H9 (cell line): ENCODE data around the gene VAMP2. TPM values are rescaled to one million over a fixed set of nuclear protein-coding genes. Genes with fewer than 3 reads are reported as not detected.

Source experiments
- DNase-seq: peaks from one replicate; pipeline ENCODE4 v3.0.0-alpha.2; 2017
- H2AFZ ChIP-seq: one replicate; pipeline ENCODE4 v1.6.1; 2013; ENCODE audit warnings: mild to moderate bottlenecking, low read length, control low read depth, moderate library complexity
- H2AK5ac ChIP-seq: 2 replicates; pipeline ENCODE4 v1.6.1; 2013; ENCODE audit warnings: low read length, control low read depth, mixed read lengths; ENCODE audit not compliant: insufficient read length
- H2BK120ac ChIP-seq: one replicate; pipeline ENCODE4 v1.6.1; 2013; ENCODE audit warnings: low read depth, mild to moderate bottlenecking, low read length, control low read depth, inconsistent platforms; ENCODE audit not compliant: poor library complexity, severe bottlenecking
- H2BK12ac ChIP-seq: 2 replicates; pipeline ENCODE4 v1.6.1; 2013; ENCODE audit warnings: low read length, control low read depth, mixed read lengths, low read depth; ENCODE audit not compliant: insufficient read length
- H2BK15ac ChIP-seq: 2 replicates; pipeline ENCODE4 v1.6.1; 2013; ENCODE audit warnings: low read depth, low read length, control low read depth
- H2BK20ac ChIP-seq: one replicate; pipeline ENCODE4 v1.6.1; 2013; ENCODE audit warnings: low read depth, mild to moderate bottlenecking, low read length, control low read depth, inconsistent platforms; ENCODE audit not compliant: poor library complexity, severe bottlenecking
- H2BK5ac ChIP-seq: 2 replicates; pipeline ENCODE4 v1.6.1; 2013; ENCODE audit warnings: low read length, control low read depth, mixed read lengths; ENCODE audit not compliant: insufficient read length
- H3K14ac ChIP-seq: 2 replicates; pipeline ENCODE4 v1.6.1; 2013; ENCODE audit warnings: low read length, control low read depth; ENCODE audit not compliant: insufficient read depth
- H3K18ac ChIP-seq: 2 replicates; pipeline ENCODE4 v1.6.1; 2013; ENCODE audit warnings: low read depth, mild to moderate bottlenecking, mixed read lengths, low read length, control low read depth; ENCODE audit not compliant: insufficient read length
- H3K23ac ChIP-seq: 2 replicates; pipeline ENCODE4 v1.6.1; 2013; ENCODE audit warnings: low read length, control low read depth, mixed read lengths, low read depth; ENCODE audit not compliant: insufficient read length
- H3K23me2 ChIP-seq: 2 replicates; pipeline ENCODE4 v1.6.1; 2013; ENCODE audit warnings: low read depth, mild to moderate bottlenecking, mixed read lengths, low read length, control low read depth; ENCODE audit not compliant: insufficient read length, poor library complexity, severe bottlenecking
- H3K27ac ChIP-seq: 2 replicates; pipeline ENCODE4 v1.5.1; 2013; ENCODE audit warnings: low read length, control low read depth, mixed read lengths, low read depth; ENCODE audit not compliant: insufficient read length
- H3K27me3 ChIP-seq: 2 replicates; pipeline ENCODE4 v1.6.1; 2013; ENCODE audit warnings: low read length, control low read depth, inconsistent platforms; ENCODE audit not compliant: insufficient read depth
- H3K4ac ChIP-seq: 2 replicates; pipeline ENCODE4 v1.6.1; 2013; ENCODE audit warnings: low read depth, mild to moderate bottlenecking, control low read depth, inconsistent platforms, low read length, moderate library complexity
- H3K4me1 ChIP-seq: 2 replicates; pipeline ENCODE4 v1.6.1; 2013; ENCODE audit warnings: low read length, control low read depth, inconsistent platforms; ENCODE audit not compliant: insufficient read depth
- H3K4me2 ChIP-seq: 2 replicates; pipeline ENCODE4 v1.6.1; 2013; ENCODE audit warnings: low read length, control low read depth, mixed read lengths; ENCODE audit not compliant: insufficient read length, insufficient read depth
- H3K56ac ChIP-seq: 2 replicates; pipeline ENCODE4 v1.6.1; 2013; ENCODE audit warnings: low read depth, mild to moderate bottlenecking, mixed read lengths, low read length, control low read depth; ENCODE audit not compliant: insufficient read length
- H3K79me1 ChIP-seq: 2 replicates; pipeline ENCODE4 v1.6.1; 2013; ENCODE audit warnings: low read depth, mild to moderate bottlenecking, moderate library complexity, low read length, control low read depth, inconsistent platforms; ENCODE audit not compliant: insufficient read depth, poor library complexity, severe bottlenecking
- H3K79me2 ChIP-seq: 2 replicates; pipeline ENCODE4 v1.6.1; 2013; ENCODE audit warnings: low read length, control low read depth, inconsistent platforms; ENCODE audit not compliant: insufficient read depth
- H3K9ac ChIP-seq: 2 replicates; pipeline ENCODE4 v1.6.1; 2013; ENCODE audit warnings: low read length, control low read depth, mixed read lengths; ENCODE audit not compliant: insufficient read length; ENCODE audit errors: extremely low read depth
- H3K9me3 ChIP-seq: one replicate; pipeline ENCODE4 v1.6.1; 2013; ENCODE audit warnings: low read depth, low read length, inconsistent platforms; ENCODE audit not compliant: control insufficient read depth
- H3T11ph ChIP-seq: one replicate; pipeline ENCODE4 v1.6.1; 2013; ENCODE audit warnings: mild to moderate bottlenecking, low read length, control low read depth, inconsistent platforms
- H4K20me1 ChIP-seq: one replicate; pipeline ENCODE4 v1.6.1; 2013; ENCODE audit not compliant: control insufficient read depth, insufficient read length, insufficient read depth
- H4K5ac ChIP-seq: 2 replicates; pipeline ENCODE4 v1.6.1; 2013; ENCODE audit warnings: low read depth, mild to moderate bottlenecking, mixed read lengths, low read length, control low read depth; ENCODE audit not compliant: insufficient read length
- H4K8ac ChIP-seq: replicated peaks from 2 replicates; pipeline ENCODE4 v1.6.1; 2013; ENCODE audit warnings: low read length, control low read depth, mixed read lengths, low read depth; ENCODE audit not compliant: insufficient read length
- H4K91ac ChIP-seq: 2 replicates; pipeline ENCODE4 v1.6.1; 2013; ENCODE audit warnings: low read depth, mild to moderate bottlenecking, moderate library complexity, mixed read lengths, low read length, control low read depth; ENCODE audit not compliant: insufficient read length
- H3K27ac Mint-ChIP-seq, 3 experiments: 2 replicates in 2 of 3; 3 replicates in 1 of 3; pipeline ENCODE4 v1.8.0; 2020 to 2021; ENCODE audit warnings: mixed read lengths in 3 of 3, mild to moderate bottlenecking in 1 of 3, moderate library complexity in 1 of 3
- H3K27me3 Mint-ChIP-seq: 2 replicates; pipeline ENCODE4 v1.8.0; 2021; ENCODE audit warnings: low read depth, mild to moderate bottlenecking, moderate library complexity, mixed read lengths
- H3K36me3 Mint-ChIP-seq, 3 experiments: 2 replicates in 2 of 3; 3 replicates in 1 of 3; pipeline ENCODE4 v1.8.0; 2020 to 2021; ENCODE audit warnings: low read depth in 3 of 3, mixed read lengths in 3 of 3; ENCODE audit not compliant: insufficient read depth in 1 of 3
- H3K4me1 Mint-ChIP-seq, 2 experiments: 2 replicates each; pipeline ENCODE4 v1.8.0; 2020; ENCODE audit warnings: mixed read lengths in 2 of 2
- H3K4me3 Mint-ChIP-seq, 2 experiments: 2 replicates in 1 of 2; 3 replicates in 1 of 2; pipeline ENCODE4 v1.8.0; 2020 to 2021; ENCODE audit warnings: mild to moderate bottlenecking in 2 of 2, mixed read lengths in 2 of 2, moderate library complexity in 1 of 2
- H3K9me3 Mint-ChIP-seq, 2 experiments: 2 replicates in 1 of 2; 3 replicates in 1 of 2; pipeline ENCODE4 v1.8.0; 2020; ENCODE audit warnings: mild to moderate bottlenecking in 2 of 2, mixed read lengths in 2 of 2, moderate library complexity in 1 of 2
- WGBS: extraction: QIAGEN DNeasy Blood & Tissue Kit; methylation state at CpG from one replicate; pipeline ENCODE4 v1.1.7; 2013; ENCODE audit warnings: missing lambda C conversion rate, low lambda C conversion rate, mixed read lengths; ENCODE audit not compliant: insufficient read length; ENCODE audit errors: extremely low coverage; 5-methylcytosine and 5-hydroxymethylcytosine counted together
- total RNA-seq: library from RNA; stranded (reverse); gene quantifications from 2 replicates; pipeline ENCODE4 v1.2.1, GENCODE V29; 2021
- TF ChIP-seq, protein P1 (sequence below): fragments of 200-600 bp; sonication (generic); conservative IDR thresholded peaks from 3 replicates; pipeline ENCODE4 v1.8.0; 2021; ENCODE audit warnings: antibody characterized with exemption, mild to moderate bottlenecking

The VAMP2 gene
- total RNA-seq, 1 experiment from 2014 or later: 22.8 TPM

DNA sequence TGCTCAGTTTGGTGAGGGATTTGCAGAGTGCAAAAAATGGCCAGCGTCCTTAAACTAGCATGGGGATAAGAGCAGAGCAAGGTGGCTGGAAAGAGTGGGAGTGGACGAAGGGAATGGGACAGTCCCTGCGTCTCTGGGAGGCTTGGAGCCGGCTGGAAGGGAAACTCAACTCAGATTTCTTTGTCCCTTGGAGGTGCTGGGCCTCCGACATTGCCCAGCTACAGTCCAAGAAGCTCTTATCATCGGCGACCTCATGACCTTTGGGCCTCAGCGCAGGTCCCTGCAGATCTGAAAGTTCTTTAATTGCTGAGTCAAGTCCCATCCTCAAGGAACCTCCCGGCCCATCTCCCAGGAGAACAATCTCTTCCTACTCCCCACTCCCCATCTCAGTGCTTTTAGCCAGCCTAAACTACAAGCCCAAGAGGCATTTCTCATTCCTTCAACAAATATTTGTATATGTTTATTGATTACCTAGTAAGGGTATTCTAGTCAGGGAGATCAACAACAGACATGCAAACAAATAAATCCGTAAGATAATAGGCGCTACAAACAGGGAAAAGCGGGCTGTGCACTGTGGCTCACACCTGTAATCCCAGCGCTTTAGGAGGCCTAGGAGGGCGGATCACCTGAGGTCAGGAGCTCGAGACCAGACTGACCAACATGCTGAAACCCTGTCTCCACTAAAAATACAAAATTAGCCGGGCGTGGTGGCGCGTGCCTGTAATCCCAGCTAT is 14.4 kb upstream of the VAMP2 start:
- peak overlapping the region; percentile 92; the same call in 1 of the 2 replicates for H3K14ac ChIP-seq
- H3K27me3 ChIP-seq: no peaks in the 10 kb centered on the region
- H3K27ac ChIP-seq: no peak overlapping the region
- no peak overlapping the region for H3K23ac ChIP-seq
- H3K9me3 ChIP-seq: no peaks in the 10 kb centered on the region
- no peaks in the 10 kb centered on the region for H3K79me2 ChIP-seq
- TF ChIP-seq, protein P1, sequence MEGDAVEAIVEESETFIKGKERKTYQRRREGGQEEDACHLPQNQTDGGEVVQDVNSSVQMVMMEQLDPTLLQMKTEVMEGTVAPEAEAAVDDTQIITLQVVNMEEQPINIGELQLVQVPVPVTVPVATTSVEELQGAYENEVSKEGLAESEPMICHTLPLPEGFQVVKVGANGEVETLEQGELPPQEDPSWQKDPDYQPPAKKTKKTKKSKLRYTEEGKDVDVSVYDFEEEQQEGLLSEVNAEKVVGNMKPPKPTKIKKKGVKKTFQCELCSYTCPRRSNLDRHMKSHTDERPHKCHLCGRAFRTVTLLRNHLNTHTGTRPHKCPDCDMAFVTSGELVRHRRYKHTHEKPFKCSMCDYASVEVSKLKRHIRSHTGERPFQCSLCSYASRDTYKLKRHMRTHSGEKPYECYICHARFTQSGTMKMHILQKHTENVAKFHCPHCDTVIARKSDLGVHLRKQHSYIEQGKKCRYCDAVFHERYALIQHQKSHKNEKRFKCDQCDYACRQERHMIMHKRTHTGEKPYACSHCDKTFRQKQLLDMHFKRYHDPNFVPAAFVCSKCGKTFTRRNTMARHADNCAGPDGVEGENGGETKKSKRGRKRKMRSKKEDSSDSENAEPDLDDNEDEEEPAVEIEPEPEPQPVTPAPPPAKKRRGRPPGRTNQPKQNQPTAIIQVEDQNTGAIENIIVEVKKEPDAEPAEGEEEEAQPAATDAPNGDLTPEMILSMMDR: no peak
- H2AFZ ChIP-seq: no peak overlapping the region
- H3K18ac ChIP-seq: peak overlapping the region; percentile 76
- H4K20me1 ChIP-seq: no peaks in the 10 kb centered on the region
- no peak overlapping the region for H4K91ac ChIP-seq
- Mint-ChIP-seq H3K4me1 (peaks cover 26 to 28% of the 10 kb centered on the region in 2 experiments), H3K9me3 (no peaks in the 10 kb centered on the region; a peak in 1 of 5 replicates), H3K4me3 (peak overlapping the region; percentile 89 to 93), H3K27ac (peak overlapping the region; percentile 27 to 95 (median 73); a peak in 3 of 7 replicates), H3K27me3 (no peaks in the 10 kb centered on the region), H3K36me3 (no peaks in the 10 kb centered on the region; a peak in 1 of 7 replicates)
- H3K4me1 ChIP-seq: peaks cover 5% of the 10 kb centered on the region; the same call in 1 of the 2 replicates
- no peak overlapping the region for H3K4ac ChIP-seq
- no peak overlapping the region for H2BK15ac ChIP-seq
- H4K5ac ChIP-seq: no peak overlapping the region
- no peak for DNase-seq
- no peak overlapping the region for H3K56ac ChIP-seq
- no peak overlapping the region for H2BK12ac ChIP-seq
- peak overlapping the region; percentile 82 for H3K9ac ChIP-seq
- H3K23me2 ChIP-seq: peaks cover 10% of the 10 kb centered on the region
- H2BK20ac ChIP-seq: no peak overlapping the region
- H3K79me1 ChIP-seq: no peaks in the 10 kb centered on the region
- H2BK5ac ChIP-seq: no peak overlapping the region
- WGBS: no CpG with 5 or more reads among the region's 19 CpGs
- no peak overlapping the region for H3T11ph ChIP-seq
- no peak overlapping the region for H2BK120ac ChIP-seq
- peak overlapping the region; percentile 55 for H3K4me2 ChIP-seq
- no peak overlapping the region for H4K8ac ChIP-seq
- H2AK5ac ChIP-seq: no peak overlapping the region
